ENCODE measurements around the gene USP13. TPM values are rescaled to one million over a fixed set of nuclear protein-coding genes. Genes with fewer than 3 reads are reported as not detected.

Gene USP13
- total and polyA plus RNA-seq, 2 donors (not counting 1 experiment from before 2014, with no cell fraction given) = 1.9 to 13.2 TPM

DNA sequence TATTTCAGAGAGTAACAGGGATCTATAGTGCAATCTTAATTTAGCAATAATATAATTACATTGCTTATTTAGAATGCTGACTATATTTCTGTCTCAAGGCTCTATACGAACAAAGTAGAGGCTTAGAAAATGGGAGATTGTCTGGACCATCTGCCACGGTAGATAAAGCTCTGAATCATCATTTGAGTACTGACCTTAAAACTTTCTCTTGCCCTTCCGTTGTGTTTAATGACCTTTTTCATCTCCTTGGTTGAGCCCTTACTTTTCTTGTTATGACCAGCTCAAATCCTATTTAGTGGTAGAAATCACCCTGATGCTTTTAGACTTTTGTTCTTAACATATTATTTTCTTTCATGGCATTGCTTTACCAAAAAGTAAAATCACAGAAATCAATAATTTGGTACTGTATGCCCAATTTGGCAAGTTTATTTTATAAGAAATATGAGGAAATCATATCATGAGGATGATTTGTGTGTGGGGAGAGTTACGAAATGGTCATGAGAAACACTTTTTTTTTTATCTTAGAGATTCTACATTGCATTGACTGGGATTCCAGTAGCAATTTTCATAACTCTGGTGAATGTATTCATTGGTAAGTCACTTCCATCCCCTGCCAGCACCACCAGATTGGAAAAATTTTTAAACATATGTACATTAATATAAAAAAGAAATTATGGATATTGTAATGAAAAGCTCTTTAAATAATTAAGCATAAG, 37.2 kb upstream of the USP13 start:
- no peaks in the 10 kb centered on the region for H4K20me1 ChIP-seq (ENCODE audit: control insufficient read depth, insufficient read depth, low read length, poor library complexity, severe bottlenecking)
- WGBS (ENCODE audit: insufficient coverage) = 100% methylated on average over 1 of the region's 4 CpGs
- no peaks in the 10 kb centered on the region for H3K4me1 ChIP-seq (ENCODE audit: control insufficient read depth in 2 of 2, insufficient read depth in 2 of 2, low read length in 2 of 2)
- H3K9me3 ChIP-seq (ENCODE audit: control extremely low read depth in 1 of 3, control insufficient read depth in 2 of 3, insufficient read depth in 1 of 3, low read length in 2 of 3) = no peaks in the 10 kb centered on the region
- intact Hi-C loops (cut with micrococcal nuclease) = no loop called here
- DNase-seq (no peak), ATAC-seq (ENCODE audit: low read depth) (no peak)
- H3K27ac ChIP-seq (ENCODE audit: low read length in 2 of 2) = no peak overlapping the region
- H3K4me2 ChIP-seq (replicated peaks; ENCODE audit: low read depth, low read length, poor library complexity, severe bottlenecking) = no peak overlapping the region
- Mint-ChIP-seq H3K4me1 (peaks cover 6% of the 10 kb centered on the region), H3K27ac (no peak overlapping the region), H3K9me3 (ENCODE audit: insufficient read depth) (no peaks in the 10 kb centered on the region), H3K4me3 (no peak overlapping the region), H3K27me3 (no peaks in the 10 kb centered on the region)
- no peak for TF ChIP-seq CTCF (IDR thresholded peaks at IDR 0.05)
- TF ChIP-seq EZH2 (IDR thresholded peaks at IDR 0.05; ENCODE audit: borderline replicate concordance, insufficient read depth, low read depth, low read length, poor library complexity, severe bottlenecking) = no peak
- peaks cover 32% of the 10 kb centered on the region for H3K79me2 ChIP-seq (ENCODE audit: control insufficient read depth, insufficient read depth, low read length)
- ChIA-PET POLR2A (no interaction called here), CTCF (no interaction called here)
- H3K4me3 ChIP-seq (ENCODE audit: control extremely low read depth in 1 of 5, extremely low read depth in 1 of 5, insufficient read depth in 1 of 5, low read depth in 2 of 5, low read length in 4 of 5) = no peak overlapping the region
- no peaks in the 10 kb centered on the region for H3K27me3 ChIP-seq (replicated peaks in 1 of 4; ENCODE audit: control extremely low read depth in 1 of 4, control insufficient read depth in 3 of 4, insufficient read depth in 4 of 4, low read length in 3 of 4)
- no peak overlapping the region for H2AFZ ChIP-seq (ENCODE audit: insufficient read depth, low read depth, low read length, poor library complexity, severe bottlenecking)
- H3K9ac ChIP-seq (ENCODE audit: low read length) = no peak overlapping the region
- peaks cover 3 to 15% of the 10 kb centered on the region in 2 experiments for H3K36me3 ChIP-seq (replicated peaks in 1 of 2; ENCODE audit: control extremely low read depth in 1 of 2, control insufficient read depth in 1 of 2, extremely low read depth in 1 of 2, insufficient read depth in 2 of 2, low read length in 1 of 2)

DNA sequence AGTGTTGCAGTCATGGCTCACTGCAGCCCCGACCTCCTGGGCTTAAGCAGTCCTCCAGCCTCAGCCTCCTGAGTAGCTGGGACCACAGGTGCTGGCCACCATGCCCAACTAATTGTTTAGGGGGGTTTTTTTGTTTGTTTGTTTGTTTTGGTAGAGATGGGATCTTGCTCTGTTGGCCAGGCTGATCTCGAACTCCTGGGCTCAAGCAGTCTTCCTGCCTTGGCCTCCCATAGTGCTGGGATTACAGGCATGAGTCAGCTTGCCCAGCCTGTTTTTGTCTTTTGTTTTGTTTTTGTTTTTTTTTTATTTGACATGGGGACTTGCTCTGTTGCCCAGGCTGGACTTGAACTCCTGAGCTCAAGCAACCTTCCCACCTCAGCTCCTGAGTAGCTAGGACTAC, 30.8 kb upstream of the USP13 start:
- Histone ChIP-seq H3K79me2 (ENCODE audit: control insufficient read depth, insufficient read depth, low read length) (peaks cover 12% of the 10 kb centered on the region), H3K4me2 (replicated peaks; ENCODE audit: low read depth, low read length, poor library complexity, severe bottlenecking) (no peak overlapping the region), H3K27ac (ENCODE audit: low read length in 2 of 2) (no peak overlapping the region), H4K20me1 (ENCODE audit: control insufficient read depth, insufficient read depth, low read length, poor library complexity, severe bottlenecking) (no peaks in the 10 kb centered on the region), H2AFZ (ENCODE audit: insufficient read depth, low read depth, low read length, poor library complexity, severe bottlenecking) (no peak overlapping the region), H3K9ac (ENCODE audit: low read length) (no peak overlapping the region), H3K36me3 (replicated peaks in 1 of 2; ENCODE audit: control extremely low read depth in 1 of 2, control insufficient read depth in 1 of 2, extremely low read depth in 1 of 2, insufficient read depth in 2 of 2, low read length in 1 of 2) (peaks cover 14 to 52% of the 10 kb centered on the region in 2 experiments), H3K4me1 (ENCODE audit: control insufficient read depth in 2 of 2, insufficient read depth in 2 of 2, low read length in 2 of 2) (no peaks in the 10 kb centered on the region), H3K27me3 (replicated peaks in 1 of 4; ENCODE audit: control extremely low read depth in 1 of 4, control insufficient read depth in 3 of 4, insufficient read depth in 4 of 4, low read length in 3 of 4) (no peaks in the 10 kb centered on the region), H3K4me3 (ENCODE audit: control extremely low read depth in 1 of 5, extremely low read depth in 1 of 5, insufficient read depth in 1 of 5, low read depth in 2 of 5, low read length in 4 of 5) (no peak overlapping the region), H3K9me3 (ENCODE audit: control extremely low read depth in 1 of 3, control insufficient read depth in 2 of 3, insufficient read depth in 1 of 3, low read length in 2 of 3) (no peaks in the 10 kb centered on the region)
- POLR2A ChIA-PET = interaction anchor here (0.7 kb wide), 1 partner anchor 388 kb away, joined by 3 read pairs; no protein-coding TSS in a partner anchor
- 90% methylated on average over 2 of the region's 2 CpGs for WGBS (ENCODE audit: insufficient coverage)
- no peaks in the 10 kb centered on the region for H3K4me1 Mint-ChIP-seq
- H3K27ac Mint-ChIP-seq = no peak overlapping the region
- CTCF ChIA-PET = interaction anchor here (0.6 kb wide), 1 partner anchor 209 kb away, joined by 3 read pairs; no protein-coding TSS in a partner anchor
- H3K4me3 Mint-ChIP-seq = no peak overlapping the region
- no peaks in the 10 kb centered on the region for H3K9me3 Mint-ChIP-seq (ENCODE audit: insufficient read depth)
- ATAC-seq (ENCODE audit: low read depth) (no peak), DNase-seq (no peak)
- no peaks in the 10 kb centered on the region for H3K27me3 Mint-ChIP-seq
- intact Hi-C loops (cut with micrococcal nuclease) = no loop called here
- TF ChIP-seq CTCF (IDR thresholded peaks at IDR 0.05) (no peak), EZH2 (IDR thresholded peaks at IDR 0.05; ENCODE audit: borderline replicate concordance, insufficient read depth, low read depth, low read length, poor library complexity, severe bottlenecking) (no peak)
